Measurements from ENCODE around the gene RECK. TPM values are rescaled to one million over a fixed set of nuclear protein-coding genes. Genes with fewer than 3 reads are reported as not detected.

Gene RECK
- total RNA-seq, 1 experiment from 2014 or later, result 13.2 TPM

GRCh38 chr9:36063804-36064447 lies 27.2 kb downstream of the RECK start:
- intact Hi-C loops (cut with micrococcal nuclease; ENCODE audit: unreplicated experiment) (no loop called here), in situ Hi-C loops (cut with HindIII; ENCODE audit: low pct_unique_long_range_greater_than_20kb, low sequenced_read_pairs) (no loop called here)
- TF ChIP-seq CTCF (IDR thresholded peaks at IDR 0.05) (no peak), TCF7L2 (IDR thresholded peaks at IDR 0.05; ENCODE audit: low read depth, low read length) (no peak), REST (IDR thresholded peaks at IDR 0.05; ENCODE audit: insufficient read depth in 1 of 2, low read depth in 2 of 2, low read length in 1 of 2) (no peak), POLR2AphosphoS5 (IDR thresholded peaks at IDR 0.05; ENCODE audit: low read depth, low read length) (no peak), SIN3A (IDR thresholded peaks at IDR 0.05; ENCODE audit: borderline replicate concordance, insufficient read depth, low read depth, low read length) (no peak)
- Histone ChIP-seq H3K4me1 (ENCODE audit: control insufficient read depth, insufficient read depth, low read length) (no peaks in the 10 kb centered on the region), H3K27me3 (ENCODE audit: control insufficient read depth, insufficient read depth, low read length) (no peaks in the 10 kb centered on the region), H3K9me3 (ENCODE audit: control insufficient read depth, insufficient read depth, low read depth, low read length) (no peaks in the 10 kb centered on the region), H3K36me3 (ENCODE audit: control insufficient read depth, insufficient read depth, low read length) (no peaks in the 10 kb centered on the region; the same call in 1 of the 2 replicates), H3K4me3 (ENCODE audit: low read depth in 2 of 2, low read length in 2 of 2) (no peak overlapping the region), H3K27ac (ENCODE audit: low read length) (no peak overlapping the region)
- DNase-seq (ENCODE audit: low read depth, low spot score), result no peak
- ChIA-PET CTCF (no interaction called here), POLR2A (no interaction called here)
- ATAC-seq, result no peak
- BruUV-seq (replicated peaks), result no TSS peak

GRCh38 chr9:36064448-36065037 lies 27.8 kb downstream of the RECK start:
- no peaks in the 10 kb centered on the region for H3K27me3 ChIP-seq (ENCODE audit: control insufficient read depth, insufficient read depth, low read length)
- in situ Hi-C loops (cut with HindIII; ENCODE audit: low pct_unique_long_range_greater_than_20kb, low sequenced_read_pairs) (no loop called here), intact Hi-C loops (cut with micrococcal nuclease; ENCODE audit: unreplicated experiment) (no loop called here)
- no peak for TF ChIP-seq SIN3A (IDR thresholded peaks at IDR 0.05; ENCODE audit: borderline replicate concordance, insufficient read depth, low read depth, low read length)
- no peak for TF ChIP-seq CTCF (IDR thresholded peaks at IDR 0.05)
- TF ChIP-seq POLR2AphosphoS5 (IDR thresholded peaks at IDR 0.05; ENCODE audit: low read depth, low read length), result no peak
- TF ChIP-seq REST (IDR thresholded peaks at IDR 0.05; ENCODE audit: insufficient read depth in 1 of 2, low read depth in 2 of 2, low read length in 1 of 2), result no peak
- no peak for TF ChIP-seq TCF7L2 (IDR thresholded peaks at IDR 0.05; ENCODE audit: low read depth, low read length)
- DNase-seq (ENCODE audit: low read depth, low spot score), result no peak
- POLR2A ChIA-PET, result interaction anchor here (0.6 kb wide), 1 partner anchor 25 kb away, joined by 7 read pairs; no protein-coding TSS in a partner anchor
- BruUV-seq (replicated peaks), result no TSS peak
- no peaks in the 10 kb centered on the region for H3K9me3 ChIP-seq (ENCODE audit: control insufficient read depth, insufficient read depth, low read depth, low read length)
- H3K4me1 ChIP-seq (ENCODE audit: control insufficient read depth, insufficient read depth, low read length), result no peaks in the 10 kb centered on the region
- H3K4me3 ChIP-seq (ENCODE audit: low read depth in 2 of 2, low read length in 2 of 2), result no peak overlapping the region
- CTCF ChIA-PET, result no interaction called here
- no peak overlapping the region for H3K27ac ChIP-seq (ENCODE audit: low read length)
- no peak for ATAC-seq
- H3K36me3 ChIP-seq (ENCODE audit: control insufficient read depth, insufficient read depth, low read length), result no peaks in the 10 kb centered on the region; the same call in 1 of the 2 replicates
